MM.1S (cell line): Measurements from ENCODE around the gene NGB.

Experiments used
- EZH2phosphoT487 ChIP-seq: fragments of 300-600 bp; sonication (generic); IDR thresholded peaks from 2 replicates; pipeline ENCODE4 v1.6.1; 2018; ENCODE audit warnings: antibody characterized with exemption, low read length
- TF ChIP-seq, protein P1 (sequence below): fragments of 300-600 bp; sonication (generic); IDR thresholded peaks from 2 replicates; pipeline ENCODE4 v1.5.1; 2016; ENCODE audit warnings: antibody characterized with exemption, low read length, mixed read lengths

DNA sequence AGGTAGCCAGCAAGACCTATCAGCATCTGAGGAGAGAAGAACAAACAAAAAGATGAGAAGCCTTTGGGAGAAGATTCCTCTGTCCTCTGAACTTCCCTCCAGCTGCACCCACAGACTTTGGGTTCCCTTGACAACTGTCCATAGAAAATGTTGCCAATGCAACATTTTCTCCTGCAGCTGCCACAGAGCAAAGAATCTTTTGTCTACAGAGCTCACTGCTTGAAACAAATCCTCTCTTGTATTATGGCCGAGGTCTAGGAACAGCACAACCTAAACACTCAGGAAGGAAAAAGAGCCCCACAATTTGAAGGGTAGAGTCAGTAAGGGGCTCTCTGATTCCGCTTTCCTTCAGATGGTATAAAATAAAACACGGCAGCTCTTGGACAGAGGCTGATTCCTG, 35.4 kb upstream of the NGB start:
- TF ChIP-seq, protein P1, sequence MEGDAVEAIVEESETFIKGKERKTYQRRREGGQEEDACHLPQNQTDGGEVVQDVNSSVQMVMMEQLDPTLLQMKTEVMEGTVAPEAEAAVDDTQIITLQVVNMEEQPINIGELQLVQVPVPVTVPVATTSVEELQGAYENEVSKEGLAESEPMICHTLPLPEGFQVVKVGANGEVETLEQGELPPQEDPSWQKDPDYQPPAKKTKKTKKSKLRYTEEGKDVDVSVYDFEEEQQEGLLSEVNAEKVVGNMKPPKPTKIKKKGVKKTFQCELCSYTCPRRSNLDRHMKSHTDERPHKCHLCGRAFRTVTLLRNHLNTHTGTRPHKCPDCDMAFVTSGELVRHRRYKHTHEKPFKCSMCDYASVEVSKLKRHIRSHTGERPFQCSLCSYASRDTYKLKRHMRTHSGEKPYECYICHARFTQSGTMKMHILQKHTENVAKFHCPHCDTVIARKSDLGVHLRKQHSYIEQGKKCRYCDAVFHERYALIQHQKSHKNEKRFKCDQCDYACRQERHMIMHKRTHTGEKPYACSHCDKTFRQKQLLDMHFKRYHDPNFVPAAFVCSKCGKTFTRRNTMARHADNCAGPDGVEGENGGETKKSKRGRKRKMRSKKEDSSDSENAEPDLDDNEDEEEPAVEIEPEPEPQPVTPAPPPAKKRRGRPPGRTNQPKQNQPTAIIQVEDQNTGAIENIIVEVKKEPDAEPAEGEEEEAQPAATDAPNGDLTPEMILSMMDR: no peak
- no peak for TF ChIP-seq EZH2phosphoT487
